SK-MEL-5 (cell line): ENCODE measurements around the gene AOPEP. TPM values are rescaled to one million over a fixed set of nuclear protein-coding genes. Genes with fewer than 3 reads are reported as not detected.
"Not testable (repeated sequence)": the region's sequence is repeated elsewhere in the genome, so short reads cannot be mapped to it uniquely, and the experiment has no call there.

Experiments
- DNase-seq: peaks from one replicate; pipeline ENCODE4 v3.0.0-alpha.2; 2016; ENCODE audit warnings: low read depth, low spot score
- in situ Hi-C: cut with HindIII; loops from 2 replicates; pipeline ENCODE4 v1.10.0; 2016; ENCODE audit warnings: low sequenced_read_pairs, high pct_unique_total_duplicates, low pct_unique_long_range_greater_than_20kb
- total RNA-seq: library from RNA; depleted of rRNA; stranded (reverse); fragments of >200 nt; shearing (Covaris generic); gene quantifications from 2 replicates; pipeline ENCODE4 v1.2.3, GENCODE V29; 2014

The AOPEP gene
- total RNA-seq, 1 experiment from 2014 or later = 20.8 TPM

GRCh38 chr9:94847486-94847885 lies 121.0 kb downstream of the AOPEP start:
- in situ Hi-C loops = no loop called here
- DNase-seq = no peak

GRCh38 chr9:94848791-94849190 lies 122.3 kb downstream of the AOPEP start:
- DNase-seq, in situ Hi-C loops: not testable (repeated sequence)

GRCh38 chr9:94850540-94851434 lies 124.3 kb downstream of the AOPEP start:
- DNase-seq = no peak
- in situ Hi-C loops = no loop called here

GRCh38 chr9:94851467-94851866 lies 125.0 kb downstream of the AOPEP start:
- in situ Hi-C loops = no loop called here
- DNase-seq = no peak

- in situ Hi-C loops = no loop called here
- DNase-seq = no peak
These were observed 125.4 kb downstream of the AOPEP start for GRCh38 chr9:94851892-94852291.

- DNase-seq = no peak
- in situ Hi-C loops = no loop called here
These were observed 125.9 kb downstream of the AOPEP start for GRCh38 chr9:94852373-94852772.

GRCh38 chr9:94853887-94854286 lies 127.4 kb downstream of the AOPEP start:
- DNase-seq = no peak
- in situ Hi-C loops = no loop called here

- no peak for DNase-seq
- in situ Hi-C loops = no loop called here
These were observed 129.4 kb downstream of the AOPEP start for GRCh38 chr9:94855903-94856302.

GRCh38 chr9:94857791-94858190 lies 131.3 kb downstream of the AOPEP start:
- in situ Hi-C loops = no loop called here
- no peak for DNase-seq

- in situ Hi-C loops = no loop called here
- DNase-seq = no peak
These were observed 132.7 kb downstream of the AOPEP start for GRCh38 chr9:94859226-94859625.

GRCh38 chr9:94859891-94860290 lies 133.4 kb downstream of the AOPEP start:
- no peak for DNase-seq
- in situ Hi-C loops = no loop called here

- no peak for DNase-seq
- in situ Hi-C loops = no loop called here
These were observed 134.4 kb downstream of the AOPEP start for GRCh38 chr9:94860678-94861588.

- no peak for DNase-seq
- in situ Hi-C loops = no loop called here
These were observed 135.2 kb downstream of the AOPEP start for GRCh38 chr9:94861589-94862272.

- in situ Hi-C loops = no loop called here
These were observed 137.7 kb downstream of the AOPEP start for GRCh38 chr9:94864196-94864595.

GRCh38 chr9:94864862-94865509 lies 138.5 kb downstream of the AOPEP start:
- no peak for DNase-seq
- in situ Hi-C loops = no loop called here

More at GRCh38 chr9:94864196-94864595, 137.7 kb downstream of the AOPEP start:
- no peak for DNase-seq

- no peak for DNase-seq
- in situ Hi-C loops = no loop called here
These were observed 139.3 kb downstream of the AOPEP start for GRCh38 chr9:94865582-94866452.

- in situ Hi-C loops = no loop called here
- no peak for DNase-seq
These were observed 140.3 kb downstream of the AOPEP start for GRCh38 chr9:94866770-94867169.
